Choroid plexus epithelial cell (primary cell): ENCODE results near the gene SOX6.

ENCODE experiments used
- DNase-seq: peaks from one replicate; pipeline ENCODE4 v3.0.0-alpha.2; 2010; ENCODE audit warnings: low read depth
- H3K4me3 ChIP-seq: 2 replicates; pipeline ENCODE4 v1.5.1; 2011; ENCODE audit warnings: low read depth, mild to moderate bottlenecking, control low read depth, low read length, moderate library complexity
- TF ChIP-seq, protein P1 (sequence below): conservative IDR thresholded peaks from 2 replicates; pipeline ENCODE4 v1.5.1; 2011; ENCODE audit warnings: low read depth, mild to moderate bottlenecking, control low read depth, inconsistent platforms, low read length, moderate library complexity

Gene SOX6

GRCh38 chr11:15987046-15987445 lies 369.3 kb downstream of the SOX6 start:
- TF ChIP-seq, protein P1, sequence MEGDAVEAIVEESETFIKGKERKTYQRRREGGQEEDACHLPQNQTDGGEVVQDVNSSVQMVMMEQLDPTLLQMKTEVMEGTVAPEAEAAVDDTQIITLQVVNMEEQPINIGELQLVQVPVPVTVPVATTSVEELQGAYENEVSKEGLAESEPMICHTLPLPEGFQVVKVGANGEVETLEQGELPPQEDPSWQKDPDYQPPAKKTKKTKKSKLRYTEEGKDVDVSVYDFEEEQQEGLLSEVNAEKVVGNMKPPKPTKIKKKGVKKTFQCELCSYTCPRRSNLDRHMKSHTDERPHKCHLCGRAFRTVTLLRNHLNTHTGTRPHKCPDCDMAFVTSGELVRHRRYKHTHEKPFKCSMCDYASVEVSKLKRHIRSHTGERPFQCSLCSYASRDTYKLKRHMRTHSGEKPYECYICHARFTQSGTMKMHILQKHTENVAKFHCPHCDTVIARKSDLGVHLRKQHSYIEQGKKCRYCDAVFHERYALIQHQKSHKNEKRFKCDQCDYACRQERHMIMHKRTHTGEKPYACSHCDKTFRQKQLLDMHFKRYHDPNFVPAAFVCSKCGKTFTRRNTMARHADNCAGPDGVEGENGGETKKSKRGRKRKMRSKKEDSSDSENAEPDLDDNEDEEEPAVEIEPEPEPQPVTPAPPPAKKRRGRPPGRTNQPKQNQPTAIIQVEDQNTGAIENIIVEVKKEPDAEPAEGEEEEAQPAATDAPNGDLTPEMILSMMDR: no peak
- DNase-seq: no peak
- no peak overlapping the region for H3K4me3 ChIP-seq

DNA sequence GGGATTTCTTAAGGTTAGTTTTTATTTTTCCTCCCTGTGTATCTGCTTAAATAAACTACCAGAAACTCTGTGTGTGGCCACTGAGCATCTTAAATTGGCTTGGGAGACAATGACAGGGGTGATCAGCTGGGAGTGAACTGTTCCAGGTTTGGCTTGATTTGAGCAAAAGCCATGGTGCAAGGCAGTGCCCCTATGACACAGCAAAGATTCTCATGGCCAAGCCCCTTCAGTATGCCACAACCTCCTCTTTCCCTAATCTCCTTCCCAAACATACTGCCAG lies 370.5 kb downstream of the SOX6 start:
- no peak for DNase-seq
- no peak overlapping the region for H3K4me3 ChIP-seq
- TF ChIP-seq, protein P1: no peak

- TF ChIP-seq, protein P1: no peak
- DNase-seq: peak; percentile 3
- H3K4me3 ChIP-seq: no peak overlapping the region
These were observed 371.1 kb downstream of the SOX6 start for GRCh38 chr11:15985127-15985859.

DNA sequence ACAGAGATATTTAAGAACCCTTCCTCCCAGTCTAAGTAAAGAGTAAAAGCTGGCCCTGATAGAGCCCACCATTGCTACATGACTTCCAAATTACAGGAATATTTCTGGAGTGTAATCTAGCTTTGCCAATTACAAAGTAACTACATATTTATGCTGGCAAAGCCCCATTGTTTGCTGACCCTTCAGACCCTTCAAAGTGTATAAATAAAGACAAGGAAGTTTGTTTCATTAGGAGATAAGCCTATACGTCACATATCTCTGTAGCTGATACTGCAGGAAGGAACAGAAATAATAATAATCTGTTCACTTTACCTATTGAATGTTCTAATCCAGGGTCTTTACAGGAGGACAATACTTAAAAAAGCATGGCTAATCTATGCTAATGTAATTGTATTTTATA lies 375.1 kb downstream of the SOX6 start:
- DNase-seq: no peak
- H3K4me3 ChIP-seq: no peak overlapping the region
- TF ChIP-seq, protein P1: no peak

DNA sequence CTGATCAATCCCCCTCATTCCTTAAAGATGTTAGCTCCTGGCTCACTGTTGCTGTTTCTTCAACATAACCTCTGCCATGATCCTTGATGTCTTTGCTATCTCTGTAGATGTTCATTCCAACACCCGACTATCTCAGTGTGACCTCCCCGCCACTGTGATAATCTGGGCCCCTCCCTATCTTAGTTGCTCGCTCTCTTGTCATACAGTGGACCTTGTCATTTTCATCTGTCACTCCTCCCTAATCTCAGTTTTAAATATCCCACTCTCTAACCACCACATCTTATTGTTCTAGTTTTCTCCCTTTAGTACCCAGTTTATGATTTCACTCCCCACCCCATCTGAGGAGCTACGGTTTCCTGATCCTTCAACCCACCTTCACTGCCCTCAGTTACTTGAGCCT lies 379.2 kb downstream of the SOX6 start:
- TF ChIP-seq, protein P1: no peak
- DNase-seq: no peak
- H3K4me3 ChIP-seq: no peak overlapping the region

- TF ChIP-seq, protein P1: no peak
- peak; percentile 44 for DNase-seq
- H3K4me3 ChIP-seq: no peak overlapping the region
These were observed 379.8 kb downstream of the SOX6 start for GRCh38 chr11:15976433-15977045.

- H3K4me3 ChIP-seq: no peak overlapping the region
- TF ChIP-seq, protein P1: no peak
- DNase-seq: no peak
These were observed 380.6 kb downstream of the SOX6 start for GRCh38 chr11:15975742-15976141.
